Stomach smooth muscle (tissue), 2 donors: ENCODE measurements around the gene HBQ1.
"Not testable (repeated sequence)": the region's sequence is repeated elsewhere in the genome, so short reads cannot be mapped to it uniquely, and the experiment has no call there.

Source experiments
- H3K27ac ChIP-seq: one replicate; pipeline ENCODE4 v1.7.0; 2013; ENCODE audit warnings: mild to moderate bottlenecking, low read length, inconsistent platforms
- H3K27me3 ChIP-seq, 2 donors: one replicate each; pipeline ENCODE4 v1.7.0; 2013; ENCODE audit warnings: low read length in 2 of 2; ENCODE audit not compliant: insufficient read depth in 2 of 2, control insufficient read depth in 1 of 2
- H3K36me3 ChIP-seq, 2 donors: one replicate each; pipeline ENCODE4 v1.7.0; 2013; ENCODE audit warnings: low read length in 2 of 2; ENCODE audit not compliant: control insufficient read depth in 2 of 2, insufficient read depth in 2 of 2
- H3K4me1 ChIP-seq: one replicate; pipeline ENCODE4 v1.7.0; 2013; ENCODE audit warnings: low read length; ENCODE audit not compliant: control insufficient read depth, insufficient read depth
- H3K4me3 ChIP-seq, 2 donors: one replicate each; pipeline ENCODE4 v1.7.0; 2013; ENCODE audit warnings: low read length in 2 of 2
- H3K9ac ChIP-seq, 2 donors: one replicate each; pipeline ENCODE4 v1.7.0; 2013; ENCODE audit warnings: low read length in 2 of 2, mild to moderate bottlenecking in 1 of 2
- H3K9me3 ChIP-seq, 2 donors: one replicate each; pipeline ENCODE4 v1.7.0; 2013; ENCODE audit warnings: low read length in 2 of 2; ENCODE audit not compliant: control insufficient read depth in 2 of 2
- donor health status: healthy.
- donor health status: Pancreatic carcinoma.

The HBQ1 gene

GRCh38 chr16:185691-186090 lies 5.4 kb downstream of the HBQ1 start:
- Histone ChIP-seq H3K4me1 (peaks cover 13% of the 10 kb centered on the region), H3K27me3 (peaks cover 0 to 5% of the 10 kb centered on the region in 2 donors), H3K9ac (no peak overlapping the region), H3K4me3 (no peak overlapping the region), H3K27ac (no peak overlapping the region), H3K36me3 (peaks cover 20 to 28% of the 10 kb centered on the region in 2 donors), H3K9me3 (no peaks in the 10 kb centered on the region)

- Histone ChIP-seq H3K4me1 (no peaks in the 10 kb centered on the region), H3K9me3 (no peaks in the 10 kb centered on the region), H3K4me3 (no peak overlapping the region), H3K36me3 (peaks cover 33 to 43% of the 10 kb centered on the region in 2 donors), H3K27ac (no peak overlapping the region), H3K9ac (no peak overlapping the region), H3K27me3 (no peaks in the 10 kb centered on the region)
These were observed 7.1 kb downstream of the HBQ1 start for GRCh38 chr16:187330-187729.

GRCh38 chr16:188674-189073 lies 8.4 kb downstream of the HBQ1 start:
- H3K4me1 ChIP-seq = no peaks in the 10 kb centered on the region
- peaks cover 42 to 51% of the 10 kb centered on the region in 2 donors for H3K36me3 ChIP-seq

GRCh38 chr16:189604-190186 lies 9.4 kb downstream of the HBQ1 start:
- Histone ChIP-seq H3K4me3 (no peak overlapping the region), H3K27ac (no peak overlapping the region), H3K36me3 (peaks cover 49 to 59% of the 10 kb centered on the region in 2 donors), H3K9ac (no peak overlapping the region), H3K27me3 (no peaks in the 10 kb centered on the region), H3K9me3 (no peaks in the 10 kb centered on the region), H3K4me1 (no peaks in the 10 kb centered on the region)

More at GRCh38 chr16:188674-189073, 8.4 kb downstream of the HBQ1 start:
- Histone ChIP-seq H3K27me3 (no peaks in the 10 kb centered on the region), H3K9me3 (no peaks in the 10 kb centered on the region), H3K27ac (no peak overlapping the region), H3K9ac (no peak overlapping the region), H3K4me3 (no peak overlapping the region)

- H3K27ac ChIP-seq = no peak overlapping the region
- no peaks in the 10 kb centered on the region for H3K9me3 ChIP-seq
- H3K27me3 ChIP-seq = no peaks in the 10 kb centered on the region
- H3K36me3 ChIP-seq = peaks cover 64 to 72% of the 10 kb centered on the region in 2 donors
- no peak overlapping the region for H3K9ac ChIP-seq
- H3K4me3 ChIP-seq = no peak overlapping the region
- H3K4me1 ChIP-seq = no peaks in the 10 kb centered on the region
These were observed 11.6 kb downstream of the HBQ1 start for GRCh38 chr16:191831-192230.

- H3K27ac ChIP-seq = no peak overlapping the region
- H3K9me3 ChIP-seq = no peaks in the 10 kb centered on the region
- no peaks in the 10 kb centered on the region for H3K4me1 ChIP-seq
- H3K4me3 ChIP-seq = no peak overlapping the region
- peaks cover 64 to 70% of the 10 kb centered on the region in 2 donors for H3K36me3 ChIP-seq
- no peak overlapping the region for H3K9ac ChIP-seq
- no peaks in the 10 kb centered on the region for H3K27me3 ChIP-seq
These were observed 12.4 kb downstream of the HBQ1 start for GRCh38 chr16:192686-193085.

GRCh38 chr16:193441-193840 lies 13.2 kb downstream of the HBQ1 start:
- Histone ChIP-seq H3K27me3 (no peaks in the 10 kb centered on the region), H3K9me3 (no peaks in the 10 kb centered on the region), H3K36me3 (peaks cover 69 to 71% of the 10 kb centered on the region in 2 donors), H3K4me3 (no peak overlapping the region), H3K9ac (no peak overlapping the region), H3K4me1 (no peaks in the 10 kb centered on the region), H3K27ac (no peak overlapping the region)

- H3K27me3 ChIP-seq = no peaks in the 10 kb centered on the region
- H3K4me3 ChIP-seq = no peak overlapping the region
- peaks cover 67 to 68% of the 10 kb centered on the region in 2 donors for H3K36me3 ChIP-seq
- no peaks in the 10 kb centered on the region for H3K4me1 ChIP-seq
- no peak overlapping the region for H3K27ac ChIP-seq
- H3K9me3 ChIP-seq = no peaks in the 10 kb centered on the region
- H3K9ac ChIP-seq = no peak overlapping the region
These were observed 14.3 kb downstream of the HBQ1 start for GRCh38 chr16:194516-194915.

GRCh38 chr16:200388-200787 lies 20.1 kb downstream of the HBQ1 start:
- Histone ChIP-seq H3K9me3 (no peaks in the 10 kb centered on the region), H3K36me3 (peaks cover 31 to 42% of the 10 kb centered on the region in 2 donors), H3K9ac (no peak overlapping the region), H3K4me1 (no peaks in the 10 kb centered on the region), H3K27me3 (no peaks in the 10 kb centered on the region), H3K4me3 (no peak overlapping the region), H3K27ac (no peak overlapping the region)

GRCh38 chr16:203246-203645 lies 23.0 kb downstream of the HBQ1 start:
- H3K9ac ChIP-seq = no peak overlapping the region
- no peak overlapping the region for H3K27ac ChIP-seq
- H3K36me3 ChIP-seq = peaks cover 33 to 47% of the 10 kb centered on the region in 2 donors

GRCh38 chr16:204046-204445 lies 23.8 kb downstream of the HBQ1 start:
- H3K4me3 ChIP-seq, H3K9ac ChIP-seq, H3K27ac ChIP-seq, H3K9me3 ChIP-seq, H3K27me3 ChIP-seq, H3K4me1 ChIP-seq: not testable (repeated sequence)
- peaks cover 33 to 43% of the 10 kb centered on the region in 2 donors for H3K36me3 ChIP-seq

More at GRCh38 chr16:203246-203645, 23.0 kb downstream of the HBQ1 start:
- Histone ChIP-seq H3K4me3 (no peak overlapping the region), H3K4me1 (no peaks in the 10 kb centered on the region), H3K9me3 (no peaks in the 10 kb centered on the region), H3K27me3 (no peaks in the 10 kb centered on the region)
